ENCODE measurements around the gene GPLD1.

The GPLD1 gene

DNA sequence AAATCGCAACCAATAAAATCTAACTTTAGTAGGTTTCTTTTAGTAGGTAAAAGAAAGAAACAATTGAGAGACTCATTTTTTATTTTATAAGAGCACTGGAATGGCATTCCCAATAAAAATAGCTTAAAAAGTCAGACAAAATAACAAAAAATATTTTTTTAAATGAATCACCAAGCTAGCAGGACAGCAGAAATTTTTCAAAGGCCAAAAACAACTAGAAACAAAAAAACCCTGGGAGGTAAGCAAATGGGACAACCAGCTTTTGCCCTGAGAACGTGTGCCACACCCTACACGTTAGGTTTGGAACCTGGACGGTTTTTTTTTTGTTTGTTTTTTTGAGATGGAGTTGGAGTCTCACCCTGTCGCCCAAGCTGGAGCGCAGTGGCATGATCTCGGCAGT is 19.6 kb downstream of the GPLD1 start:
- no peak for ATAC-seq

DNA sequence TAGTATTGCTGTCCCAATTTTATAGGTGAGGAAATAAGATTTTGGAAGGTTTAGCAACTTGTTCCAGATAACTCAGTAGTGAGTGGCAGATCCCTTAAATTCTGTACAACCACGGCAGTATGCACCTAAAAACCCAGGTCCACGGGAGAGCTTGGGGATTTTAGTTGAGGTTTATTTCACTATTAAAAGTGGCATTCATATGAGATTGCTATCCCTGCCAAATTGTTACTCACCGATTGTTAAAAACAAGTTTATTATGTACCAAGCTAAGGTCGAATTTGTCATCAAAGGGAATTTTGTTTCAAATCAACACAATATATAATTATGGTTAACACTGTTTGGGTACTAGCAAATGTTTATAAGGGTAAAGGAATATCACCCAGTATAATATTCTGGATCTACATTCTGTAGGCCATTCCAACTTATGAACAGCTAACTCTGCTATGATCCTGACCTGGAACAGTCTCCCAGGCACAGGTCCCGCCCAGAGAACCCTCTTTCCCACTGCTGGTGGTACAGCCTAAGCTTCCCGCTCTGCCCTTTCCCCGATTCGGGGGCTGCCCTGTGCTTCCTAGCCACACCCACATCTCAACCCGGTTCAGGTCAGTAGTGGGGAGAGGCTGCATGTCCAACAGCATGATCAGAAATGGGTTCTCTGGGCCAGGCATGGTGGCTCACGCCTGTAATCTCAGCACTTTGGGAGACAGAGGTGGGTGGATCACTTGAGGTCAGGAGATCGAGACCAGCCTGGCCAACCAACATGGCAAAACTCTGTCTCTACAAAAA is 24.9 kb downstream of the GPLD1 start:
- TF ChIP-seq, protein P1, sequence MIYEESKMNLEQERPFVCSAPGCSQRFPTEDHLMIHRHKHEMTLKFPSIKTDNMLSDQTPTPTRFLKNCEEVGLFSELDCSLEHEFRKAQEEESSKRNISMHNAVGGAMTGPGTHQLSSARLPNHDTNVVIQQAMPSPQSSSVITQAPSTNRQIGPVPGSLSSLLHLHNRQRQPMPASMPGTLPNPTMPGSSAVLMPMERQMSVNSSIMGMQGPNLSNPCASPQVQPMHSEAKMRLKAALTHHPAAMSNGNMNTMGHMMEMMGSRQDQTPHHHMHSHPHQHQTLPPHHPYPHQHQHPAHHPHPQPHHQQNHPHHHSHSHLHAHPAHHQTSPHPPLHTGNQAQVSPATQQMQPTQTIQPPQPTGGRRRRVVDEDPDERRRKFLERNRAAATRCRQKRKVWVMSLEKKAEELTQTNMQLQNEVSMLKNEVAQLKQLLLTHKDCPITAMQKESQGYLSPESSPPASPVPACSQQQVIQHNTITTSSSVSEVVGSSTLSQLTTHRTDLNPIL (CRISPR knock-in tag; IDR thresholded peaks at IDR 0.05; ENCODE audit: low read depth), result no peak
- TF ChIP-seq ZNF70 (CRISPR knock-in tag; IDR thresholded peaks at IDR 0.05) (no peak), CSDC2 (CRISPR knock-in tag; IDR thresholded peaks at IDR 0.05) (no peak), RARB (CRISPR knock-in tag; IDR thresholded peaks at IDR 0.05) (no peak), PPARA (CRISPR knock-in tag; IDR thresholded peaks at IDR 0.05; ENCODE audit: borderline replicate concordance) (no peak), ARNTL (CRISPR knock-in tag; IDR thresholded peaks at IDR 0.05; ENCODE audit: borderline replicate concordance, low read depth) (no peak), OSR1 (CRISPR knock-in tag; IDR thresholded peaks at IDR 0.05) (no peak), ZNF565 (CRISPR knock-in tag; conservative IDR thresholded peaks at IDR 0.05; ENCODE audit: low read depth) (no peak), BACH2 (CRISPR knock-in tag; IDR thresholded peaks at IDR 0.05; ENCODE audit: borderline replicate concordance) (no peak), ZFP30 (CRISPR knock-in tag; IDR thresholded peaks at IDR 0.05) (no peak)
- TF ChIP-seq, protein P2, sequence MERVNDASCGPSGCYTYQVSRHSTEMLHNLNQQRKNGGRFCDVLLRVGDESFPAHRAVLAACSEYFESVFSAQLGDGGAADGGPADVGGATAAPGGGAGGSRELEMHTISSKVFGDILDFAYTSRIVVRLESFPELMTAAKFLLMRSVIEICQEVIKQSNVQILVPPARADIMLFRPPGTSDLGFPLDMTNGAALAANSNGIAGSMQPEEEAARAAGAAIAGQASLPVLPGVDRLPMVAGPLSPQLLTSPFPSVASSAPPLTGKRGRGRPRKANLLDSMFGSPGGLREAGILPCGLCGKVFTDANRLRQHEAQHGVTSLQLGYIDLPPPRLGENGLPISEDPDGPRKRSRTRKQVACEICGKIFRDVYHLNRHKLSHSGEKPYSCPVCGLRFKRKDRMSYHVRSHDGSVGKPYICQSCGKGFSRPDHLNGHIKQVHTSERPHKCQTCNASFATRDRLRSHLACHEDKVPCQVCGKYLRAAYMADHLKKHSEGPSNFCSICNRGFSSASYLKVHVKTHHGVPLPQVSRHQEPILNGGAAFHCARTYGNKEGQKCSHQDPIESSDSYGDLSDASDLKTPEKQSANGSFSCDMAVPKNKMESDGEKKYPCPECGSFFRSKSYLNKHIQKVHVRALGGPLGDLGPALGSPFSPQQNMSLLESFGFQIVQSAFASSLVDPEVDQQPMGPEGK (CRISPR knock-in tag; IDR thresholded peaks at IDR 0.05; ENCODE audit: borderline replicate concordance), result no peak
- ATAC-seq, result no peak

More for the DNA sequence above, 19.6 kb downstream of the GPLD1 start:
- TF ChIP-seq ZNF565 (CRISPR knock-in tag; conservative IDR thresholded peaks at IDR 0.05; ENCODE audit: low read depth), result no peak
- no peak for TF ChIP-seq ESRRG (CRISPR knock-in tag; IDR thresholded peaks at IDR 0.05)
- no peak for TF ChIP-seq BACH2 (CRISPR knock-in tag; IDR thresholded peaks at IDR 0.05; ENCODE audit: borderline replicate concordance)
- no peak for TF ChIP-seq TCF4 (CRISPR knock-in tag; IDR thresholded peaks at IDR 0.05; ENCODE audit: borderline replicate concordance)
- TF ChIP-seq ISL1 (CRISPR knock-in tag; IDR thresholded peaks at IDR 0.05), result no peak
- no peak for TF ChIP-seq ZNF70 (CRISPR knock-in tag; IDR thresholded peaks at IDR 0.05)
- no peak for TF ChIP-seq PPARA (CRISPR knock-in tag; IDR thresholded peaks at IDR 0.05; ENCODE audit: borderline replicate concordance)
- TF ChIP-seq, protein P2 (CRISPR knock-in tag; IDR thresholded peaks at IDR 0.05; ENCODE audit: borderline replicate concordance), result no peak
- no peak for TF ChIP-seq ZFP3 (CRISPR knock-in tag; IDR thresholded peaks at IDR 0.05)
- TF ChIP-seq ARNTL (CRISPR knock-in tag; IDR thresholded peaks at IDR 0.05; ENCODE audit: borderline replicate concordance, low read depth), result no peak
- TF ChIP-seq RARB (CRISPR knock-in tag; IDR thresholded peaks at IDR 0.05), result no peak
- TF ChIP-seq, protein P1 (CRISPR knock-in tag; IDR thresholded peaks at IDR 0.05; ENCODE audit: low read depth), result no peak
- TF ChIP-seq CSDC2 (CRISPR knock-in tag; IDR thresholded peaks at IDR 0.05), result no peak
- TF ChIP-seq ZFP30 (CRISPR knock-in tag; IDR thresholded peaks at IDR 0.05), result no peak
- no peak for TF ChIP-seq ZC3H10 (CRISPR knock-in tag; IDR thresholded peaks at IDR 0.05)
- TF ChIP-seq SNAI2 (CRISPR knock-in tag; IDR thresholded peaks at IDR 0.05), result no peak
- TF ChIP-seq, protein P3, sequence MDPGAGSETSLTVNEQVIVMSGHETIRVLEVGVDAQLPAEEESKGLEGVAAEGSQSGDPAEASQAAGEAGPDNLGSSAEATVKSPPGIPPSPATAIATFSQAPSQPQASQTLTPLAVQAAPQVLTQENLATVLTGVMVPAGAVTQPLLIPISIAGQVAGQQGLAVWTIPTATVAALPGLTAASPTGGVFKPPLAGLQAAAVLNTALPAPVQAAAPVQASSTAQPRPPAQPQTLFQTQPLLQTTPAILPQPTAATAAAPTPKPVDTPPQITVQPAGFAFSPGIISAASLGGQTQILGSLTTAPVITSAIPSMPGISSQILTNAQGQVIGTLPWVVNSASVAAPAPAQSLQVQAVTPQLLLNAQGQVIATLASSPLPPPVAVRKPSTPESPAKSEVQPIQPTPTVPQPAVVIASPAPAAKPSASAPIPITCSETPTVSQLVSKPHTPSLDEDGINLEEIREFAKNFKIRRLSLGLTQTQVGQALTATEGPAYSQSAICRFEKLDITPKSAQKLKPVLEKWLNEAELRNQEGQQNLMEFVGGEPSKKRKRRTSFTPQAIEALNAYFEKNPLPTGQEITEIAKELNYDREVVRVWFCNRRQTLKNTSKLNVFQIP (CRISPR knock-in tag; IDR thresholded peaks at IDR 0.05; ENCODE audit: borderline replicate concordance, low read depth), result no peak
- TF ChIP-seq, protein P4, sequence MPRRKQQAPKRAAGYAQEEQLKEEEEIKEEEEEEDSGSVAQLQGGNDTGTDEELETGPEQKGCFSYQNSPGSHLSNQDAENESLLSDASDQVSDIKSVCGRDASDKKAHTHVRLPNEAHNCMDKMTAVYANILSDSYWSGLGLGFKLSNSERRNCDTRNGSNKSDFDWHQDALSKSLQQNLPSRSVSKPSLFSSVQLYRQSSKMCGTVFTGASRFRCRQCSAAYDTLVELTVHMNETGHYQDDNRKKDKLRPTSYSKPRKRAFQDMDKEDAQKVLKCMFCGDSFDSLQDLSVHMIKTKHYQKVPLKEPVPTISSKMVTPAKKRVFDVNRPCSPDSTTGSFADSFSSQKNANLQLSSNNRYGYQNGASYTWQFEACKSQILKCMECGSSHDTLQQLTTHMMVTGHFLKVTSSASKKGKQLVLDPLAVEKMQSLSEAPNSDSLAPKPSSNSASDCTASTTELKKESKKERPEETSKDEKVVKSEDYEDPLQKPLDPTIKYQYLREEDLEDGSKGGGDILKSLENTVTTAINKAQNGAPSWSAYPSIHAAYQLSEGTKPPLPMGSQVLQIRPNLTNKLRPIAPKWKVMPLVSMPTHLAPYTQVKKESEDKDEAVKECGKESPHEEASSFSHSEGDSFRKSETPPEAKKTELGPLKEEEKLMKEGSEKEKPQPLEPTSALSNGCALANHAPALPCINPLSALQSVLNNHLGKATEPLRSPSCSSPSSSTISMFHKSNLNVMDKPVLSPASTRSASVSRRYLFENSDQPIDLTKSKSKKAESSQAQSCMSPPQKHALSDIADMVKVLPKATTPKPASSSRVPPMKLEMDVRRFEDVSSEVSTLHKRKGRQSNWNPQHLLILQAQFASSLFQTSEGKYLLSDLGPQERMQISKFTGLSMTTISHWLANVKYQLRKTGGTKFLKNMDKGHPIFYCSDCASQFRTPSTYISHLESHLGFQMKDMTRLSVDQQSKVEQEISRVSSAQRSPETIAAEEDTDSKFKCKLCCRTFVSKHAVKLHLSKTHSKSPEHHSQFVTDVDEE (CRISPR knock-in tag; IDR thresholded peaks at IDR 0.05), result no peak
